ENCODE data around the gene CEBPG. TPM values are rescaled to one million over a fixed set of nuclear protein-coding genes. Genes with fewer than 3 reads are reported as not detected.

The CEBPG gene
- polyA plus RNA-seq, 1 donor from 2014 or later, result 67.5 TPM

- Histone ChIP-seq H3F3A (ENCODE audit: insufficient read depth, low read length, poor library complexity, severe bottlenecking) (no peaks in the 10 kb centered on the region), H3K4me2 (ENCODE audit: low read length) (no peak overlapping the region), H3K36me3 (ENCODE audit: insufficient read depth, low read length) (no peaks in the 10 kb centered on the region), H3K79me2 (replicated peaks; ENCODE audit: insufficient read depth, low read length) (no peaks in the 10 kb centered on the region), H3K9me3 (ENCODE audit: low read length) (no peaks in the 10 kb centered on the region), H3K27me3 (ENCODE audit: insufficient read depth, low read depth, low read length) (no peaks in the 10 kb centered on the region), H3K4me3 (ENCODE audit: low read length) (no peak overlapping the region), H3K9me2 (ENCODE audit: insufficient read depth, low read length) (no peaks in the 10 kb centered on the region), H3K27ac (ENCODE audit: low read length) (no peak overlapping the region), H4K20me1 (ENCODE audit: insufficient read depth) (no peaks in the 10 kb centered on the region), H2AFZ (ENCODE audit: low read depth, low read length) (no peak overlapping the region), H3K9ac (ENCODE audit: low read length) (no peak overlapping the region)
- TF ChIP-seq CTCF (IDR thresholded peaks at IDR 0.05; ENCODE audit: poor library complexity, severe bottlenecking) (no peak), SMC3 (conservative IDR thresholded peaks at IDR 0.05; ENCODE audit: poor library complexity) (no peak), RAD21 (conservative IDR thresholded peaks at IDR 0.05) (no peak), POLR2AphosphoS5 (IDR thresholded peaks at IDR 0.05) (no peak)
Measured at GRCh38 chr19:33363476-33363875, 10.0 kb upstream of the CEBPG start.

- H4K20me1 ChIP-seq (ENCODE audit: insufficient read depth), result no peaks in the 10 kb centered on the region
- no peaks in the 10 kb centered on the region for H3K27me3 ChIP-seq (ENCODE audit: insufficient read depth, low read depth, low read length)
- H3K36me3 ChIP-seq (ENCODE audit: insufficient read depth, low read length), result no peaks in the 10 kb centered on the region
- TF ChIP-seq CTCF (IDR thresholded peaks at IDR 0.05; ENCODE audit: poor library complexity, severe bottlenecking), result no peak
- TF ChIP-seq REST (IDR thresholded peaks at IDR 0.05; ENCODE audit: borderline replicate concordance), result no peak
- TF ChIP-seq EZH2 (IDR thresholded peaks at IDR 0.05; ENCODE audit: borderline replicate concordance, insufficient read depth, low read length, poor library complexity, severe bottlenecking), result no peak
- TF ChIP-seq EP300 (conservative IDR thresholded peaks at IDR 0.05; ENCODE audit: poor library complexity, severe bottlenecking), result no peak
- TF ChIP-seq POLR2AphosphoS5 (IDR thresholded peaks at IDR 0.05), result no peak
- TF ChIP-seq RAD21 (conservative IDR thresholded peaks at IDR 0.05), result no peak
- no peak for TF ChIP-seq TAF1 (IDR thresholded peaks at IDR 0.05; ENCODE audit: low read depth)
- no peak for TF ChIP-seq MXI1 (conservative IDR thresholded peaks at IDR 0.05; ENCODE audit: poor library complexity, severe bottlenecking)
- TF ChIP-seq SMC3 (conservative IDR thresholded peaks at IDR 0.05; ENCODE audit: poor library complexity), result no peak
- no peak overlapping the region for H3K4me3 ChIP-seq (ENCODE audit: low read length)
- no peaks in the 10 kb centered on the region for H3K9me3 ChIP-seq (ENCODE audit: low read length)
- no peak overlapping the region for H2AFZ ChIP-seq (ENCODE audit: low read depth, low read length)
- H3K4me2 ChIP-seq (ENCODE audit: low read length), result no peak overlapping the region
- H3K9ac ChIP-seq (ENCODE audit: low read length), result no peak overlapping the region
- no peak overlapping the region for H3K27ac ChIP-seq (ENCODE audit: low read length)
- H3F3A ChIP-seq (ENCODE audit: insufficient read depth, low read length, poor library complexity, severe bottlenecking), result no peaks in the 10 kb centered on the region
- H3K79me2 ChIP-seq (replicated peaks; ENCODE audit: insufficient read depth, low read length), result no peaks in the 10 kb centered on the region
- no peaks in the 10 kb centered on the region for H3K9me2 ChIP-seq (ENCODE audit: insufficient read depth, low read length)
Measured at GRCh38 chr19:33365691-33366090, 7.8 kb upstream of the CEBPG start.
